Loucy (cell line): Measurements from ENCODE around the gene UPF2.

Experiments used
- H2AFZ ChIP-seq: fragments of 200-600 bp; sonication (generic); 2 replicates; pipeline ENCODE4 v1.6.0; 2016; ENCODE audit warnings: antibody characterized with exemption, mild to moderate bottlenecking, low read length, moderate library complexity
- H3F3A ChIP-seq: fragments of 200-600 bp; 2 replicates; pipeline ENCODE4 v1.6.0; 2016; ENCODE audit warnings: antibody characterized with exemption, low read depth, mild to moderate bottlenecking
- H3K27me3 ChIP-seq: fragments of 200-600 bp; sonication (generic); 2 replicates; pipeline ENCODE4 v1.6.1; 2014; ENCODE audit warnings: low read length, mild to moderate bottlenecking; ENCODE audit not compliant: insufficient read depth, poor library complexity, severe bottlenecking
- H3K36me3 ChIP-seq: fragments of 200-600 bp; sonication (generic); 2 replicates; pipeline ENCODE4 v1.6.1; 2016; ENCODE audit warnings: low read length; ENCODE audit not compliant: insufficient read depth
- H3K4me1 ChIP-seq: fragments of 200-600 bp; sonication (generic); 2 replicates; pipeline ENCODE4 v1.5.1; 2014; ENCODE audit warnings: low read length, mild to moderate bottlenecking; ENCODE audit not compliant: insufficient read depth, poor library complexity, severe bottlenecking
- H3K4me2 ChIP-seq: fragments of 200-600 bp; sonication (generic); 2 replicates; pipeline ENCODE4 v1.6.0; 2014; ENCODE audit warnings: antibody characterized with exemption, low read length, low read depth, mild to moderate bottlenecking; ENCODE audit not compliant: poor library complexity, severe bottlenecking
- H3K4me3 ChIP-seq: fragments of 200-600 bp; sonication (generic); 2 replicates; pipeline ENCODE4 v1.5.1; 2014; ENCODE audit warnings: low read length, mild to moderate bottlenecking, mixed read lengths; ENCODE audit not compliant: poor library complexity, severe bottlenecking
- H3K79me2 ChIP-seq: fragments of 200-600 bp; sonication (generic); 2 replicates; pipeline ENCODE4 v1.6.1; 2014; ENCODE audit warnings: low read length; ENCODE audit not compliant: insufficient read depth
- H3K9ac ChIP-seq: fragments of 200-600 bp; sonication (generic); 2 replicates; pipeline ENCODE4 v1.6.0; 2014; ENCODE audit warnings: mild to moderate bottlenecking, low read depth, low read length, moderate library complexity; ENCODE audit not compliant: poor library complexity, severe bottlenecking
- H3K9me2 ChIP-seq: fragments of 200-600 bp; sonication (generic); replicated peaks from 2 replicates; pipeline ENCODE4 v1.6.1; 2016; ENCODE audit warnings: low read depth, low read length, mixed read lengths
- H3K9me3 ChIP-seq: fragments of 200-600 bp; sonication (generic); 2 replicates; pipeline ENCODE4 v1.6.1; 2014; ENCODE audit warnings: mild to moderate bottlenecking, antibody characterized with exemption, low read length, low read depth; ENCODE audit not compliant: insufficient read depth
- H4K20me1 ChIP-seq: fragments of 200-600 bp; sonication (generic); 2 replicates; pipeline ENCODE4 v1.6.0; 2014; ENCODE audit warnings: antibody characterized with exemption, low read length, mild to moderate bottlenecking; ENCODE audit not compliant: insufficient read depth, poor library complexity, severe bottlenecking
- CTCF ChIP-seq: fragments of 200-600 bp; sonication (generic); conservative IDR thresholded peaks from 2 replicates; pipeline ENCODE4 v1.5.1; 2014; ENCODE audit warnings: mild to moderate bottlenecking, antibody characterized with exemption, low read length
- EZH2phosphoT487 ChIP-seq: fragments of 200-600 bp; IDR thresholded peaks from 2 replicates; pipeline ENCODE4 v1.6.1; 2018; ENCODE audit warnings: antibody characterized with exemption, mild to moderate bottlenecking, moderate library complexity, borderline replicate concordance

Gene UPF2

GRCh38 chr10:11881030-11881476 is 161.6 kb downstream of the UPF2 start:
- no peaks in the 10 kb centered on the region for H3K27me3 ChIP-seq
- no peak overlapping the region for H3K9ac ChIP-seq
- no peaks in the 10 kb centered on the region for H3F3A ChIP-seq
- no peak overlapping the region for H3K4me2 ChIP-seq
- TF ChIP-seq EZH2phosphoT487 = no peak
- TF ChIP-seq CTCF = no peak
- H3K79me2 ChIP-seq = no peaks in the 10 kb centered on the region
- H2AFZ ChIP-seq = no peak overlapping the region
- peaks cover 28% of the 10 kb centered on the region for H3K4me1 ChIP-seq
- no peaks in the 10 kb centered on the region for H3K9me2 ChIP-seq
- no peaks in the 10 kb centered on the region for H4K20me1 ChIP-seq
- no peaks in the 10 kb centered on the region for H3K36me3 ChIP-seq
- H3K4me3 ChIP-seq = no peak overlapping the region
- no peaks in the 10 kb centered on the region for H3K9me3 ChIP-seq

GRCh38 chr10:11880151-11881029 is 162.2 kb downstream of the UPF2 start:
- peaks cover 28% of the 10 kb centered on the region for H3K4me1 ChIP-seq
- no peaks in the 10 kb centered on the region for H3K9me3 ChIP-seq
- no peak for TF ChIP-seq CTCF
- no peak for TF ChIP-seq EZH2phosphoT487
- H2AFZ ChIP-seq = no peak overlapping the region
- H4K20me1 ChIP-seq = no peaks in the 10 kb centered on the region
- H3K9ac ChIP-seq = no peak overlapping the region
- no peaks in the 10 kb centered on the region for H3K9me2 ChIP-seq
- H3K4me2 ChIP-seq = no peak overlapping the region
- no peaks in the 10 kb centered on the region for H3K79me2 ChIP-seq
- H3K4me3 ChIP-seq = no peak overlapping the region
- H3K36me3 ChIP-seq = no peaks in the 10 kb centered on the region
- H3K27me3 ChIP-seq = no peaks in the 10 kb centered on the region
- no peaks in the 10 kb centered on the region for H3F3A ChIP-seq

- Histone ChIP-seq H3F3A (no peaks in the 10 kb centered on the region), H3K79me2 (no peaks in the 10 kb centered on the region), H3K9ac (no peak overlapping the region), H3K4me3 (no peak overlapping the region), H3K4me1 (peaks cover 34% of the 10 kb centered on the region), H3K9me3 (no peaks in the 10 kb centered on the region), H3K9me2 (no peaks in the 10 kb centered on the region), H3K4me2 (no peak overlapping the region), H3K36me3 (no peaks in the 10 kb centered on the region), H4K20me1 (no peaks in the 10 kb centered on the region), H3K27me3 (no peaks in the 10 kb centered on the region), H2AFZ (no peak overlapping the region)
- TF ChIP-seq EZH2phosphoT487 (no peak), CTCF (no peak)
Measured at GRCh38 chr10:11879387-11880094, 163.1 kb downstream of the UPF2 start.
